SU-DHL-6 (cell line): Measurements from ENCODE around the gene PGRMC1.

Source experiments
- H2AFZ ChIP-seq: fragments of 200-600 bp; sonication (generic); 2 replicates; pipeline ENCODE4 v1.6.1; 2014; ENCODE audit warnings: low read depth, mild to moderate bottlenecking, moderate library complexity, mixed read lengths, antibody characterized with exemption, low read length; ENCODE audit not compliant: severe bottlenecking
- H3F3A ChIP-seq: fragments of 200-600 bp; shearing (Covaris generic); 2 replicates; pipeline ENCODE4 v1.6.0; 2016; ENCODE audit warnings: antibody characterized with exemption, mild to moderate bottlenecking; ENCODE audit not compliant: insufficient read depth
- H3K27ac ChIP-seq: fragments of 200-600 bp; sonication (generic); 2 replicates; pipeline ENCODE4 v1.5.1; 2016; ENCODE audit warnings: low read depth, mild to moderate bottlenecking, low read length, moderate library complexity, mixed read lengths
- H3K27me3 ChIP-seq: fragments of 200-600 bp; sonication (generic), shearing (Covaris generic); 2 replicates; pipeline ENCODE4 v1.6.0; 2014; ENCODE audit warnings: mild to moderate bottlenecking, low read length
- H3K36me3 ChIP-seq: fragments of 200-600 bp; sonication (generic); 2 replicates; pipeline ENCODE4 v1.6.1; 2014; ENCODE audit warnings: mild to moderate bottlenecking, low read length, mixed read lengths
- H3K4me2 ChIP-seq: fragments of 300-600, 200-600 bp; shearing (Covaris generic), sonication (generic); 2 replicates; pipeline ENCODE4 v1.6.0; 2014; ENCODE audit warnings: low read length, low read depth, mild to moderate bottlenecking; ENCODE audit not compliant: poor library complexity, severe bottlenecking
- H3K4me3 ChIP-seq: fragments of 200-600 bp; sonication (generic); 2 replicates; pipeline ENCODE4 v1.5.1; 2014; ENCODE audit warnings: antibody characterized with exemption, low read length, mild to moderate bottlenecking, mixed read lengths; ENCODE audit not compliant: insufficient read depth, poor library complexity, severe bottlenecking
- H3K79me2 ChIP-seq: fragments of 200-600 bp; sonication (generic); 2 replicates; pipeline ENCODE4 v1.6.1; 2014; ENCODE audit warnings: mild to moderate bottlenecking, low read length, moderate library complexity; ENCODE audit not compliant: insufficient read depth
- H3K9ac ChIP-seq: fragments of 200-600 bp; sonication (generic); 2 replicates; pipeline ENCODE4 v1.7.0; 2014; ENCODE audit warnings: mild to moderate bottlenecking, low read length
- H3K9me2 ChIP-seq: fragments of 200-600 bp; sonication (generic); replicated peaks from 2 replicates; pipeline ENCODE4 v1.6.1; 2014; ENCODE audit warnings: low read length; ENCODE audit not compliant: insufficient read depth
- H3K9me3 ChIP-seq: fragments of 200-600 bp; sonication (generic); 2 replicates; pipeline ENCODE4 v1.6.1; 2014; ENCODE audit warnings: low read length, mixed read lengths; ENCODE audit not compliant: insufficient read depth
- H4K20me1 ChIP-seq: fragments of 200-600 bp; sonication (generic); 2 replicates; pipeline ENCODE4 v1.6.1; 2014; ENCODE audit warnings: low read depth, mild to moderate bottlenecking, antibody characterized with exemption, low read length, moderate library complexity, mixed read lengths
- EZH2phosphoT487 ChIP-seq: fragments of 200-600 bp; sonication (generic), shearing (Covaris generic); conservative IDR thresholded peaks from 2 replicates; pipeline ENCODE4 v1.6.1; 2018; ENCODE audit warnings: mild to moderate bottlenecking, antibody characterized with exemption, low read length, moderate library complexity, mixed read lengths
- TF ChIP-seq, protein P1 (sequence below): fragments of 200-600 bp; sonication (generic); IDR thresholded peaks from one replicate; pipeline ENCODE4 v1.5.1; 2017; ENCODE audit warnings: antibody characterized with exemption, mild to moderate bottlenecking, low read length, moderate library complexity; ENCODE audit not compliant: insufficient read depth, poor library complexity, severe bottlenecking

PGRMC1 gene

DNA sequence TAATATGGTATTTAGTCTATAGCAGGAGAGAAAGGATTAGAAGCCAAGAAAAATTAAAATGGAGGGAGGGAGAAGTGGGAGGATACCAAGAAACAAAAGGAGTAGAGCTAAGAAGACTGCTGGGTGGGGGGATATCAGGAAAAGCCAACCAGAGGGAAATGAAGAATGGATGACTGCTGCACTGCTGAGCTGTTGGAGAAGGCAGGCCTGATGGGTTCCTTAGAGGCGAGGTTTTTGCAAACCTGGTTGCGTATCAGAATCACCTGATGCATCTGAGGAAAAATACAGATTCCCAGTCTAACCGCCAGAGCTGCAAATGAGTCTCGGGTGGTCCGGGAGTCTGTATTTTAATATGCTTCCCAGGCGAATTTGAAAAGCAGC, 1.5 kb downstream of the PGRMC1 start:
- Histone ChIP-seq H3K4me2 (peak overlapping the region; percentile 64), H3K79me2 (peaks cover 25% of the 10 kb centered on the region), H3K9me2 (no peaks in the 10 kb centered on the region), H3K4me3 (peak overlapping the region; percentile 80), H3K27me3 (no peaks in the 10 kb centered on the region), H2AFZ (no peak overlapping the region), H4K20me1 (no peaks in the 10 kb centered on the region), H3K9me3 (no peaks in the 10 kb centered on the region), H3K9ac (peak overlapping the region; percentile 84), H3F3A (no peaks in the 10 kb centered on the region), H3K36me3 (no peaks in the 10 kb centered on the region), H3K27ac (no peak overlapping the region)
- TF ChIP-seq, protein P1, sequence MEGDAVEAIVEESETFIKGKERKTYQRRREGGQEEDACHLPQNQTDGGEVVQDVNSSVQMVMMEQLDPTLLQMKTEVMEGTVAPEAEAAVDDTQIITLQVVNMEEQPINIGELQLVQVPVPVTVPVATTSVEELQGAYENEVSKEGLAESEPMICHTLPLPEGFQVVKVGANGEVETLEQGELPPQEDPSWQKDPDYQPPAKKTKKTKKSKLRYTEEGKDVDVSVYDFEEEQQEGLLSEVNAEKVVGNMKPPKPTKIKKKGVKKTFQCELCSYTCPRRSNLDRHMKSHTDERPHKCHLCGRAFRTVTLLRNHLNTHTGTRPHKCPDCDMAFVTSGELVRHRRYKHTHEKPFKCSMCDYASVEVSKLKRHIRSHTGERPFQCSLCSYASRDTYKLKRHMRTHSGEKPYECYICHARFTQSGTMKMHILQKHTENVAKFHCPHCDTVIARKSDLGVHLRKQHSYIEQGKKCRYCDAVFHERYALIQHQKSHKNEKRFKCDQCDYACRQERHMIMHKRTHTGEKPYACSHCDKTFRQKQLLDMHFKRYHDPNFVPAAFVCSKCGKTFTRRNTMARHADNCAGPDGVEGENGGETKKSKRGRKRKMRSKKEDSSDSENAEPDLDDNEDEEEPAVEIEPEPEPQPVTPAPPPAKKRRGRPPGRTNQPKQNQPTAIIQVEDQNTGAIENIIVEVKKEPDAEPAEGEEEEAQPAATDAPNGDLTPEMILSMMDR, result no peak
- no peak for TF ChIP-seq EZH2phosphoT487

DNA sequence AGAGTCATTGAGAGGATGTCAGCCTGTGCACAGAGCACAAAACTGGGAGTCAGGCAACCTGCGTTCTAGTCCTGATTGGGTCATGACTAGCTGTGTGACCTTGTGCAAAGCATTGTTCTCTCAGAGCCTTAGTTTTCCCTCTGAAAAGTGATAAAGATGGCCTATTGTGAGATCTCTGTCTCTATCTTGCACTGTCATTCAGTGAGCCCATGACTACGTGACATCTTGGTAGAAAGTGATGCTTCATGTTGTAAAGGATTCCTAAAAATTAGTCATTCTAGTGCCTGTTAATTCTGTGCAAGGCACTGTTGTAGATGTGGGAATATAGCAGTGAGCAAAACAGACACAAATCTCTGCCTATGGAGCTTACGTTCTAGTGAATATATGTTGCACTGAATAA, 2.5 kb downstream of the PGRMC1 start:
- no peak overlapping the region for H3K4me3 ChIP-seq
- no peak overlapping the region for H3K27ac ChIP-seq
- no peaks in the 10 kb centered on the region for H3F3A ChIP-seq
- no peaks in the 10 kb centered on the region for H3K9me3 ChIP-seq
- H3K9ac ChIP-seq, result no peak overlapping the region
- H4K20me1 ChIP-seq, result no peaks in the 10 kb centered on the region
- no peaks in the 10 kb centered on the region for H3K36me3 ChIP-seq
- no peaks in the 10 kb centered on the region for H3K27me3 ChIP-seq
- no peak overlapping the region for H2AFZ ChIP-seq
- H3K79me2 ChIP-seq, result peaks cover 25% of the 10 kb centered on the region
- no peaks in the 10 kb centered on the region for H3K9me2 ChIP-seq
- TF ChIP-seq EZH2phosphoT487, result no peak
- TF ChIP-seq, protein P1, result no peak
- peak overlapping the region; percentile 64 for H3K4me2 ChIP-seq

DNA sequence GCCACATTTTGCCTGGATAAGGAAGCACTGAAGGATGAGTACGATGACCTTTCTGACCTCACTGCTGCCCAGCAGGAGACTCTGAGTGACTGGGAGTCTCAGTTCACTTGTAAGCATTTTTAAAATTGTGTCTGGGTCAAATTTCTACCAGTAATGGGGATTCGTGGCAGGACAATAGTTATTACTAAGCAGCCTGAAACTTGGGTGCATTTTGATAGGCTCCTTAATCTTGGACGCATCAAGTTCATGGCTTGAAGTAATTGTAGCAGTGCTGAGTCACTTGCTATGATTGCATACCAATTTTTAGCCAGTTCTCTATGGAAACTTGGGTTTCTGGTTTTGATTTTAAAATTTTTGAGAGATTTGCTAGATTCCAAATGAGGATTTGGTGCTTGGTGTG, 4.3 kb downstream of the PGRMC1 start:
- Histone ChIP-seq H3K4me2 (no peak overlapping the region), H3K9ac (no peak overlapping the region), H3K36me3 (no peaks in the 10 kb centered on the region), H3K9me3 (no peaks in the 10 kb centered on the region), H3F3A (no peaks in the 10 kb centered on the region), H3K27me3 (no peaks in the 10 kb centered on the region), H3K27ac (no peak overlapping the region), H3K4me3 (no peak overlapping the region), H4K20me1 (no peaks in the 10 kb centered on the region), H2AFZ (no peak overlapping the region), H3K9me2 (no peaks in the 10 kb centered on the region), H3K79me2 (peaks cover 25% of the 10 kb centered on the region)
- TF ChIP-seq, protein P1, result no peak
- no peak for TF ChIP-seq EZH2phosphoT487
